Measurements from ENCODE around the gene TBC1D5. TPM values are rescaled to one million over a fixed set of nuclear protein-coding genes. Genes with fewer than 3 reads are reported as not detected.

Gene TBC1D5
- total and polyA plus RNA-seq, 2 of the 8 experiments (the other 6 are each of a cell fraction or from before 2014, with no cell fraction given): 11.0 to 22.9 TPM

DNA sequence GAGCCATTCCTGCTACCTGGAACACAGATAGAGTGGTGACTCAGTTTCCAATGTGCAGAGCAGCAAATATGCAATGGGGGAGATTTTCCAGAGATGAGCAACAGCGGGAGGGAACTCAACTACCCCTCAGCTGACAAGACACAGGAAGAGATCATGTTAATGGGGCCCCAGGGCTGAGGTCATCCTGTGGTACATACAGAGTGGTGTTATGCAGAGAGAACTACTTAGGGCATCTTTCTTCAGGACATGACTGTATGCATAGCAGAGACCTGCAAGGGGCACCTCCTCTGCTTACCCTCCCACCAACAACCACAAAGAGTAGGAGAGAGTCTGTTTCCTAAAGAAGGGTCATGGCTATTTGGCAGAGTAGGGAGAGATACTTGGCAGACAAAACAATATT lies 6.8 kb upstream of the TBC1D5 start (continued):
- TF ChIP-seq, protein P1, sequence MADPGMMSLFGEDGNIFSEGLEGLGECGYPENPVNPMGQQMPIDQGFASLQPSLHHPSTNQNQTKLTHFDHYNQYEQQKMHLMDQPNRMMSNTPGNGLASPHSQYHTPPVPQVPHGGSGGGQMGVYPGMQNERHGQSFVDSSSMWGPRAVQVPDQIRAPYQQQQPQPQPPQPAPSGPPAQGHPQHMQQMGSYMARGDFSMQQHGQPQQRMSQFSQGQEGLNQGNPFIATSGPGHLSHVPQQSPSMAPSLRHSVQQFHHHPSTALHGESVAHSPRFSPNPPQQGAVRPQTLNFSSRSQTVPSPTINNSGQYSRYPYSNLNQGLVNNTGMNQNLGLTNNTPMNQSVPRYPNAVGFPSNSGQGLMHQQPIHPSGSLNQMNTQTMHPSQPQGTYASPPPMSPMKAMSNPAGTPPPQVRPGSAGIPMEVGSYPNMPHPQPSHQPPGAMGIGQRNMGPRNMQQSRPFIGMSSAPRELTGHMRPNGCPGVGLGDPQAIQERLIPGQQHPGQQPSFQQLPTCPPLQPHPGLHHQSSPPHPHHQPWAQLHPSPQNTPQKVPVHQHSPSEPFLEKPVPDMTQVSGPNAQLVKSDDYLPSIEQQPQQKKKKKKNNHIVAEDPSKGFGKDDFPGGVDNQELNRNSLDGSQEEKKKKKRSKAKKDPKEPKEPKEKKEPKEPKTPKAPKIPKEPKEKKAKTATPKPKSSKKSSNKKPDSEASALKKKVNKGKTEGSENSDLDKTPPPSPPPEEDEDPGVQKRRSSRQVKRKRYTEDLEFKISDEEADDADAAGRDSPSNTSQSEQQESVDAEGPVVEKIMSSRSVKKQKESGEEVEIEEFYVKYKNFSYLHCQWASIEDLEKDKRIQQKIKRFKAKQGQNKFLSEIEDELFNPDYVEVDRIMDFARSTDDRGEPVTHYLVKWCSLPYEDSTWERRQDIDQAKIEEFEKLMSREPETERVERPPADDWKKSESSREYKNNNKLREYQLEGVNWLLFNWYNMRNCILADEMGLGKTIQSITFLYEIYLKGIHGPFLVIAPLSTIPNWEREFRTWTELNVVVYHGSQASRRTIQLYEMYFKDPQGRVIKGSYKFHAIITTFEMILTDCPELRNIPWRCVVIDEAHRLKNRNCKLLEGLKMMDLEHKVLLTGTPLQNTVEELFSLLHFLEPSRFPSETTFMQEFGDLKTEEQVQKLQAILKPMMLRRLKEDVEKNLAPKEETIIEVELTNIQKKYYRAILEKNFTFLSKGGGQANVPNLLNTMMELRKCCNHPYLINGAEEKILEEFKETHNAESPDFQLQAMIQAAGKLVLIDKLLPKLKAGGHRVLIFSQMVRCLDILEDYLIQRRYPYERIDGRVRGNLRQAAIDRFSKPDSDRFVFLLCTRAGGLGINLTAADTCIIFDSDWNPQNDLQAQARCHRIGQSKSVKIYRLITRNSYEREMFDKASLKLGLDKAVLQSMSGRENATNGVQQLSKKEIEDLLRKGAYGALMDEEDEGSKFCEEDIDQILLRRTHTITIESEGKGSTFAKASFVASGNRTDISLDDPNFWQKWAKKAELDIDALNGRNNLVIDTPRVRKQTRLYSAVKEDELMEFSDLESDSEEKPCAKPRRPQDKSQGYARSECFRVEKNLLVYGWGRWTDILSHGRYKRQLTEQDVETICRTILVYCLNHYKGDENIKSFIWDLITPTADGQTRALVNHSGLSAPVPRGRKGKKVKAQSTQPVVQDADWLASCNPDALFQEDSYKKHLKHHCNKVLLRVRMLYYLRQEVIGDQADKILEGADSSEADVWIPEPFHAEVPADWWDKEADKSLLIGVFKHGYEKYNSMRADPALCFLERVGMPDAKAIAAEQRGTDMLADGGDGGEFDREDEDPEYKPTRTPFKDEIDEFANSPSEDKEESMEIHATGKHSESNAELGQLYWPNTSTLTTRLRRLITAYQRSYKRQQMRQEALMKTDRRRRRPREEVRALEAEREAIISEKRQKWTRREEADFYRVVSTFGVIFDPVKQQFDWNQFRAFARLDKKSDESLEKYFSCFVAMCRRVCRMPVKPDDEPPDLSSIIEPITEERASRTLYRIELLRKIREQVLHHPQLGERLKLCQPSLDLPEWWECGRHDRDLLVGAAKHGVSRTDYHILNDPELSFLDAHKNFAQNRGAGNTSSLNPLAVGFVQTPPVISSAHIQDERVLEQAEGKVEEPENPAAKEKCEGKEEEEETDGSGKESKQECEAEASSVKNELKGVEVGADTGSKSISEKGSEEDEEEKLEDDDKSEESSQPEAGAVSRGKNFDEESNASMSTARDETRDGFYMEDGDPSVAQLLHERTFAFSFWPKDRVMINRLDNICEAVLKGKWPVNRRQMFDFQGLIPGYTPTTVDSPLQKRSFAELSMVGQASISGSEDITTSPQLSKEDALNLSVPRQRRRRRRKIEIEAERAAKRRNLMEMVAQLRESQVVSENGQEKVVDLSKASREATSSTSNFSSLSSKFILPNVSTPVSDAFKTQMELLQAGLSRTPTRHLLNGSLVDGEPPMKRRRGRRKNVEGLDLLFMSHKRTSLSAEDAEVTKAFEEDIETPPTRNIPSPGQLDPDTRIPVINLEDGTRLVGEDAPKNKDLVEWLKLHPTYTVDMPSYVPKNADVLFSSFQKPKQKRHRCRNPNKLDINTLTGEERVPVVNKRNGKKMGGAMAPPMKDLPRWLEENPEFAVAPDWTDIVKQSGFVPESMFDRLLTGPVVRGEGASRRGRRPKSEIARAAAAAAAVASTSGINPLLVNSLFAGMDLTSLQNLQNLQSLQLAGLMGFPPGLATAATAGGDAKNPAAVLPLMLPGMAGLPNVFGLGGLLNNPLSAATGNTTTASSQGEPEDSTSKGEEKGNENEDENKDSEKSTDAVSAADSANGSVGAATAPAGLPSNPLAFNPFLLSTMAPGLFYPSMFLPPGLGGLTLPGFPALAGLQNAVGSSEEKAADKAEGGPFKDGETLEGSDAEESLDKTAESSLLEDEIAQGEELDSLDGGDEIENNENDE (IDR thresholded peaks at IDR 0.05; ENCODE audit: insufficient replicate concordance, low read length): no peak
- no peak for TF ChIP-seq SRF (IDR thresholded peaks at IDR 0.05; ENCODE audit: low read depth, low read length)
